GM18520 (cell line): ENCODE results near the gene CSNK1E.

Experiments used
- ATAC-seq: cut with Tn5 transposase; IDR thresholded peaks from one replicate; pipeline ENCODE4 v1.9.1; 2021; ENCODE audit not compliant: unreplicated experiment

Gene CSNK1E

GRCh38 chr22:38250643-38251340, 66.4 kb downstream of the CSNK1E start:
- no peak for ATAC-seq

GRCh38 chr22:38249803-38250642, 67.2 kb downstream of the CSNK1E start:
- ATAC-seq: no peak

GRCh38 chr22:38249301-38249700, 67.9 kb downstream of the CSNK1E start:
- no peak for ATAC-seq

- ATAC-seq: no peak
Measured at GRCh38 chr22:38248280-38248679, 69.0 kb downstream of the CSNK1E start.

- ATAC-seq: no peak
Measured at GRCh38 chr22:38247713-38248112, 69.5 kb downstream of the CSNK1E start.

GRCh38 chr22:38246692-38247091, 70.5 kb downstream of the CSNK1E start:
- ATAC-seq: no peak

- no peak for ATAC-seq
Measured at GRCh38 chr22:38246046-38246658, 71.1 kb downstream of the CSNK1E start.

GRCh38 chr22:38244106-38244505, 73.1 kb downstream of the CSNK1E start:
- no peak for ATAC-seq

- ATAC-seq: no peak
Measured at GRCh38 chr22:38243007-38243765, 74.0 kb downstream of the CSNK1E start.

GRCh38 chr22:38240734-38241252, 76.4 kb downstream of the CSNK1E start:
- no peak for ATAC-seq
